HEK293 (cell line): ENCODE results near the gene PRKG1.

Experiments used
- CTCF ChIA-PET: fragments of 350-600 bp; formaldehyde crosslinking; extraction: SDS; loops from one replicate; lab custom pipeline; 2021; ENCODE audit warnings: antibody characterized with exemption; lab: Yijun Ruan, JAX
- POLR2A ChIA-PET: fragments of 300-600 bp; formaldehyde crosslinking; extraction: SDS; loops from one replicate; lab custom pipeline; 2020; ENCODE audit warnings: antibody characterized with exemption, inconsistent platforms; lab: Yijun Ruan, JAX
- H3K27ac ChIP-seq: fragments of 200-500 bp; sonication (Bioruptor generic); 2 replicates; pipeline ENCODE4 v1.5.1; 2014; ENCODE audit warnings: low read depth, low read length, control low read depth, inconsistent platforms; ENCODE audit errors: extremely low read depth
- H3K36me3 ChIP-seq, 2 experiments: fragments of 200-500 bp in 1 of 2; sonication (Bioruptor generic) in 1 of 2; 1 replicate in 1 of 2; 2 replicates in 1 of 2; pipeline ENCODE4 v1.5.1; 2014 to 2017; ENCODE audit warnings: inconsistent platforms in 2 of 2, low read length in 2 of 2; ENCODE audit not compliant: control insufficient read depth in 2 of 2, insufficient read depth in 1 of 2
- H3K4me1 ChIP-seq: fragments of 200-500 bp; sonication (Bioruptor generic); 2 replicates; pipeline ENCODE4 v1.5.1; 2014; ENCODE audit warnings: mild to moderate bottlenecking, low read length, inconsistent platforms; ENCODE audit not compliant: control insufficient read depth, insufficient read depth
- H3K4me3 ChIP-seq: 2 replicates; pipeline ENCODE4 v1.5.1; 2011; ENCODE audit warnings: low read depth, mild to moderate bottlenecking, control low read depth, low read length, moderate library complexity
- H3K9me3 ChIP-seq: fragments of 200-500 bp; sonication (Bioruptor generic); 2 replicates; pipeline ENCODE4 v1.5.1; 2014; ENCODE audit warnings: low read depth, low read length, inconsistent platforms; ENCODE audit not compliant: control insufficient read depth, insufficient read depth
- BCL6B ChIP-seq: fragments of 450-650 bp; formaldehyde crosslinking; IDR thresholded peaks from 2 replicates; pipeline ENCODE4 v1.5.1; 2017; ENCODE audit warnings: missing biosample characterization, missing genetic modification characterization
- ELK4 ChIP-seq: IDR thresholded peaks from 2 replicates; pipeline ENCODE4 v1.6.1; 2011; ENCODE audit warnings: mild to moderate bottlenecking, low read depth, low read length, borderline replicate concordance
- GLI4 ChIP-seq: fragments of 450-650 bp; formaldehyde crosslinking; IDR thresholded peaks from 2 replicates; pipeline ENCODE4 v1.5.1; 2016; ENCODE audit warnings: missing biosample characterization, missing genetic modification characterization
- IKZF3 ChIP-seq: fragments of 450-650 bp; IDR thresholded peaks from 2 replicates; pipeline ENCODE4 v1.5.0; 2018; ENCODE audit warnings: missing biosample characterization, mild to moderate bottlenecking, missing genetic modification characterization, moderate library complexity
- KLF10 ChIP-seq: fragments of 450-650 bp; IDR thresholded peaks from 2 replicates; pipeline ENCODE4 v1.5.1; 2018; ENCODE audit warnings: missing biosample characterization, mild to moderate bottlenecking, missing genetic modification characterization
- PRDM1 ChIP-seq: fragments of 450-650 bp; formaldehyde crosslinking; IDR thresholded peaks from 2 replicates; pipeline ENCODE4; 2016; ENCODE audit warnings: missing biosample characterization, missing genetic modification characterization
- SCRT1 ChIP-seq: fragments of 450-650 bp; formaldehyde crosslinking; IDR thresholded peaks from 2 replicates; pipeline ENCODE4 v1.5.1; 2016; ENCODE audit warnings: missing biosample characterization, missing genetic modification characterization, borderline replicate concordance
- SCRT2 ChIP-seq: fragments of 450-650 bp; formaldehyde crosslinking; IDR thresholded peaks from 2 replicates; pipeline ENCODE4 v1.5.1; 2016; ENCODE audit warnings: missing biosample characterization, missing genetic modification characterization
- ZBTB20 ChIP-seq: fragments of 450-650 bp; formaldehyde crosslinking; IDR thresholded peaks from 2 replicates; pipeline ENCODE4 v1.5.1; 2016; ENCODE audit warnings: missing biosample characterization, missing genetic modification characterization
- ZBTB49 ChIP-seq: fragments of 450-650 bp; formaldehyde crosslinking; IDR thresholded peaks from 2 replicates; pipeline ENCODE4 v1.5.1; 2016; ENCODE audit warnings: missing biosample characterization, missing genetic modification characterization, low read depth
- ZEB2 ChIP-seq: fragments of 450-650 bp; formaldehyde crosslinking; IDR thresholded peaks from 2 replicates; pipeline ENCODE4 v1.5.1; 2016; ENCODE audit warnings: missing biosample characterization, missing genetic modification characterization
- ZNF114 ChIP-seq: fragments of 450-650 bp; formaldehyde crosslinking; IDR thresholded peaks from 2 replicates; pipeline ENCODE4 v1.5.0; 2017; ENCODE audit warnings: missing biosample characterization, missing genetic modification characterization
- ZNF132 ChIP-seq: fragments of 450-650 bp; formaldehyde crosslinking; IDR thresholded peaks from 2 replicates; pipeline ENCODE4 v1.5.1; 2017; ENCODE audit warnings: missing biosample characterization, missing genetic modification characterization, borderline replicate concordance
- ZNF18 ChIP-seq: fragments of 450-650 bp; formaldehyde crosslinking; IDR thresholded peaks from 2 replicates; pipeline ENCODE4 v1.5.1; 2016; ENCODE audit warnings: missing biosample characterization, missing genetic modification characterization
- ZNF341 ChIP-seq: fragments of 450-650 bp; formaldehyde crosslinking; IDR thresholded peaks from 2 replicates; pipeline ENCODE4; 2016; ENCODE audit warnings: low read depth, missing biosample characterization, missing genetic modification characterization
- ZNF416 ChIP-seq: fragments of 450-650 bp; formaldehyde crosslinking; IDR thresholded peaks from 2 replicates; pipeline ENCODE4 v1.5.1; 2016; ENCODE audit warnings: missing biosample characterization, missing genetic modification characterization
- ZNF423 ChIP-seq: fragments of 450-650 bp; formaldehyde crosslinking; IDR thresholded peaks from 2 replicates; pipeline ENCODE4 v1.5.1; 2016; ENCODE audit warnings: missing biosample characterization, missing genetic modification characterization
- ZNF48 ChIP-seq: fragments of 450-650 bp; formaldehyde crosslinking; IDR thresholded peaks from 2 replicates; pipeline ENCODE4 v1.5.1; 2016; ENCODE audit warnings: missing biosample characterization, missing genetic modification characterization
- ZNF777 ChIP-seq: fragments of 450-650 bp; formaldehyde crosslinking; IDR thresholded peaks from 2 replicates; pipeline ENCODE4 v1.5.1; 2017; ENCODE audit warnings: missing biosample characterization, missing genetic modification characterization, borderline replicate concordance
- ZNF830 ChIP-seq: fragments of 450-650 bp; IDR thresholded peaks from 2 replicates; pipeline ENCODE4 v1.5.0; 2018; ENCODE audit warnings: missing biosample characterization, missing genetic modification characterization, low read depth, mild to moderate bottlenecking, moderate library complexity

Gene PRKG1

GRCh38 chr10:51077074-51077473 lies 2.8 kb downstream of the PRKG1 start:
- CTCF ChIA-PET: interaction anchor here (1.7 kb wide), 1 partner anchor 312 kb away, joined by 7 read pairs; no protein-coding TSS in a partner anchor
- peak; percentile 67 for TF ChIP-seq SCRT2
- TF ChIP-seq SCRT1 (tag by site-specific recombination): peak; percentile 12; the same call in 1 of the 2 replicates
- no peak for TF ChIP-seq ZNF114 (tag by site-specific recombination)
- no peak for TF ChIP-seq ZNF416
- Histone ChIP-seq H3K27ac (no peak overlapping the region), H3K36me3 (no peaks in the 10 kb centered on the region), H3K4me1 (peaks cover 18% of the 10 kb centered on the region), H3K4me3 (no peak overlapping the region), H3K9me3 (no peaks in the 10 kb centered on the region)
- POLR2A ChIA-PET: no interaction called here

- TF ChIP-seq IKZF3 (peak; percentile 51; the same call in 1 of the 2 replicates), ZNF830 (no peak)
- Histone ChIP-seq H3K9me3 (no peaks in the 10 kb centered on the region), H3K36me3 (no peaks in the 10 kb centered on the region), H3K27ac (no peak overlapping the region), H3K4me3 (no peak overlapping the region), H3K4me1 (peaks cover 18% of the 10 kb centered on the region)
- CTCF ChIA-PET: interaction anchor here (1.7 kb wide), 1 partner anchor 312 kb away, joined by 7 read pairs; no protein-coding TSS in a partner anchor
- POLR2A ChIA-PET: no interaction called here
These were observed 3.2 kb downstream of the PRKG1 start for GRCh38 chr10:51077507-51077906.

- Histone ChIP-seq H3K27ac (no peak overlapping the region), H3K36me3 (no peaks in the 10 kb centered on the region), H3K4me1 (peaks cover 26% of the 10 kb centered on the region), H3K4me3 (no peak overlapping the region), H3K9me3 (no peaks in the 10 kb centered on the region)
- POLR2A ChIA-PET: no interaction called here
- TF ChIP-seq ZBTB49 (tag by site-specific recombination) (no peak), ZNF18 (tag by site-specific recombination) (peak; percentile 84), PRDM1 (tag by site-specific recombination) (peak; percentile 47), GLI4 (tag by site-specific recombination) (no peak), ZNF423 (tag by site-specific recombination) (no peak), ZNF341 (tag by site-specific recombination) (no peak), ZNF132 (tag by site-specific recombination) (no peak), SCRT2 (peak; percentile 92), KLF10 (tag by site-specific recombination) (no peak), SCRT1 (tag by site-specific recombination) (peak; percentile 66; the same call in 1 of the 2 replicates)
- CTCF ChIA-PET: interaction anchor here (0.7 kb wide), 1 partner anchor 24 kb away, joined by 4 read pairs; no protein-coding TSS in a partner anchor
These were observed 5.0 kb downstream of the PRKG1 start for GRCh38 chr10:51079331-51079730.

GRCh38 chr10:51079766-51080165 lies 5.5 kb downstream of the PRKG1 start:
- Histone ChIP-seq H3K9me3 (no peaks in the 10 kb centered on the region), H3K36me3 (no peaks in the 10 kb centered on the region), H3K27ac (no peak overlapping the region), H3K4me3 (no peak overlapping the region), H3K4me1 (peaks cover 26% of the 10 kb centered on the region)
- ChIA-PET POLR2A (no interaction called here), CTCF (interaction anchor here (0.7 kb wide), 1 partner anchor 364 kb away, joined by 3 read pairs; no protein-coding TSS in a partner anchor)
- no peak for TF ChIP-seq ZNF48 (tag by site-specific recombination)
- TF ChIP-seq ELK4: no peak
- TF ChIP-seq ZNF777: no peak
- TF ChIP-seq BCL6B (tag by site-specific recombination): no peak
- no peak for TF ChIP-seq ZBTB20
- TF ChIP-seq ZEB2 (tag by site-specific recombination): no peak
